ENCODE data around the gene LGALS4.

Gene LGALS4

DNA sequence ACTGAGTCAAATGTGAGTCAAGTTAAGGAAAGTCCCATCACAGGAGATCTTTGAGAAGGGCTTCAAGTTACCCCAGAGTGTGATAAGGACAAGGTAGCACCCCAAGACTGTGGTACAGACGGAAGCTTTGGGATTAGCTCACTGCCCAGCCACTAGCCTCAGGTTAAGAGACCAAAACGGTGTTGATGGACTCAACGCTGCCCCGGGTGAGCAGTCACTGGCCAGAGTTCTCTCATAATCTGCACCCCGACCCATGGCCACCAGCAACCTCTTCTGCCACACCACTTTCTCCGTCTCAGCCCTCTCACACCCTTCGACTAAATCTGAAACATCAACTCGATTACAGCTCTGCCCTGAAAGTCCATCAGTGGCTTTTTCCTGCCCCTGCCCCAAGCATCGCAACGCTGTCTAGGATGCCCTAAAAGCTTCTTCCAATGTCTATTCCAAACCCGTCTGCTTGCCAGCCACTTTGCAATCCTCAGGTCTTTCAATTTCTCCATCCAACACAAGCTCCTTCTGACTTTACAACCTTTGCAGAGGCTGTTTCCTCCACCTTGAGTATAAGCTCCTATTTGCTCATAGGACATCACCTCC lies 31.4 kb upstream of the LGALS4 start:
- Histone ChIP-seq H3K9me3 (ENCODE audit: control extremely low read depth in 1 of 5, control insufficient read depth in 4 of 5, insufficient read depth in 2 of 5, low read depth in 1 of 5, low read length in 4 of 5) (no peaks in the 10 kb centered on the region), H3K4me3 (ENCODE audit: control insufficient read depth in 1 of 7, extremely low read depth in 1 of 7, insufficient read depth in 4 of 7, low read depth in 2 of 7, low read length in 6 of 7) (no peak overlapping the region), H3K4me1 (ENCODE audit: control extremely low read depth in 1 of 4, control insufficient read depth in 4 of 4, insufficient read depth in 4 of 4, low read length in 3 of 4) (peaks cover 6 to 18% (median 16%) of the 10 kb centered on the region in 4 experiments), H3K27me3 (replicated peaks in 2 of 5; ENCODE audit: control insufficient read depth in 4 of 5, insufficient read depth in 5 of 5, low read length in 4 of 5) (no peaks in the 10 kb centered on the region), H3K27ac (ENCODE audit: insufficient read depth in 1 of 2, low read depth in 1 of 2, low read length in 2 of 2, poor library complexity in 1 of 2, severe bottlenecking in 2 of 2) (no peak overlapping the region), H3K36me3 (ENCODE audit: control insufficient read depth in 4 of 4, insufficient read depth in 4 of 4, low read length in 3 of 4) (peaks cover 30 to 94% (median 78%) of the 10 kb centered on the region in 4 experiments)
- CTCF ChIA-PET: interaction anchor here (0.7 to 1.4 kb wide), 3 partner anchors 9 to 44 kb away, joined by 3 read pairs; no protein-coding TSS in a partner anchor
- over 99% methylated on average over 10 of the region's 11 CpGs for WGBS (ENCODE audit: insufficient coverage)
- POLR2A ChIA-PET: interaction anchor here (0.7 kb wide), 1 partner anchor 12 kb away, joined by 5 read pairs; no protein-coding TSS in a partner anchor
- no peak for DNase-seq

DNA sequence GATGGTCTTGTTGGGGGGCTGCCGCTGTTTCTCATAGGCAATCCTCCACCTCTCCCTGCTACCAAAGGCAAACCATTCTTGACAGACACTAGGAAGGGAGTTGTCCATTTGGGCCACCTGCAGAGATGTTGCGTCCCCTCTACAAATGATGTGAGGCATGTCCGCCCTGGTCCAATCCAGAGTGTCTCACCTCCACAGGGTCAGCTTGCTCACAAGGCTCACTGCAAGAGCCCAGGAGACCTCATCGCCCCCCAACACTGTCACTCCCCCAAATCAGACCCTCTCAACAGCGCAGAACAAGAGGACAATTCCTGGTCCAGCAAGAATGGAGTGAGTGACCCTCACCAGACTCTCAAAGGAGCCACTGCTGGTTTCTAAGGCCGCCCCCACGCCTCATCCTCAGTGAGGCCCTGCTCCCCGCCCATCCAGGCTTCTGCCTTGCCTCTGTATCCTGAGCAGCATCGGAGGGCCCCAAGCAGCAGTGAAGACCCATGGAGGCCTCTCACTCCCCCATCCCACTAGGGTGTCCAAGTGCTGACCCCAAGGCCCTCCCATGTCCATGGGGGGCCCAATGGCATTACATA lies 30.5 kb upstream of the LGALS4 start:
- Histone ChIP-seq H3K27me3 (replicated peaks in 2 of 5; ENCODE audit: control insufficient read depth in 4 of 5, insufficient read depth in 5 of 5, low read length in 4 of 5) (no peaks in the 10 kb centered on the region), H3K27ac (ENCODE audit: insufficient read depth in 1 of 2, low read depth in 1 of 2, low read length in 2 of 2, poor library complexity in 1 of 2, severe bottlenecking in 2 of 2) (no peak overlapping the region), H3K36me3 (ENCODE audit: control insufficient read depth in 4 of 4, insufficient read depth in 4 of 4, low read length in 3 of 4) (peaks cover 35 to 96% (median 84%) of the 10 kb centered on the region in 4 experiments), H3K9me3 (ENCODE audit: control extremely low read depth in 1 of 5, control insufficient read depth in 4 of 5, insufficient read depth in 2 of 5, low read depth in 1 of 5, low read length in 4 of 5) (no peaks in the 10 kb centered on the region), H3K4me1 (ENCODE audit: control extremely low read depth in 1 of 4, control insufficient read depth in 4 of 4, insufficient read depth in 4 of 4, low read length in 3 of 4) (peaks cover 0 to 9% (median 8%) of the 10 kb centered on the region in 4 experiments), H3K4me3 (ENCODE audit: control insufficient read depth in 1 of 7, extremely low read depth in 1 of 7, insufficient read depth in 4 of 7, low read depth in 2 of 7, low read length in 6 of 7) (no peak overlapping the region)
- 100% methylated on average over 9 of the region's 9 CpGs for WGBS (ENCODE audit: insufficient coverage)
- ChIA-PET POLR2A (no interaction called here), CTCF (interaction anchor here (1.4 kb wide), 1 partner anchor 26 kb away, joined by 3 read pairs; no protein-coding TSS in a partner anchor)
- DNase-seq: no peak

DNA sequence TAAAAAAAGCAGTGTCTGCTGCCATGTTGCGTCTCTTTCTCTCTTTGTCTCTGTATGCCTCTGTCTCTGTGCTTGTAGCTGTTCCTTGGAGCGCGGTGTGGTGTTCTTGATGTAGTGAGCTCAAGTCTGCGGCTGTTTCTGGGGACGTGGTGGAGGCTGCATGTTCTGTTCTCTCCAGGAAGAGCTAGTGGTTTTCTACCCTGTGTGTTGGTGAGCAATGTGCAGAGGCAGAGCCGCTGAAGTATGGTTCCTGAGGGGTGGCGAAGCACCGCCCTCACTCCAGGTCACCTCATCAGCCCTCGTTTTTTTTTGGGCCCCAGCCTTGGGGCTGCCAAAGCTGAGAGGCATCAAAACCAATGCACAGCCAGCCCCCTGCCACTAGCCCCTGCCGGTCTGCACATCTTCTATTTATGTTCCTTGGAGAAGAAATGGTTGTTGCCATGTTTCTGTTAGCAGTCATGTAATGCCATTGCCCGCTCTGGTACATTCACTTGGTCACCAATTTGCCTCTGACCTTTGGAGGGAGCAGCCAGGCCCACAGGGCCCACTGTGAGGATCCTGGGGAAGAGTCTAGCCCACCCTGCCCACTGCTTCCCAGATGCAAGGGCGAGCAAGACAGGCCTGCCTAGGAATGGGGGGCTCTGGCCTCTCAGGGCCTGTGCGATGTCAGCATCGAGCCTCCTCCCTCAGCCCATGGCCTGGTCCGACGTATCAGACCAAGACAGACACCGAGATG lies 29.9 kb upstream of the LGALS4 start:
- no peaks in the 10 kb centered on the region for H3K9me3 ChIP-seq (ENCODE audit: control extremely low read depth in 1 of 5, control insufficient read depth in 4 of 5, insufficient read depth in 2 of 5, low read depth in 1 of 5, low read length in 4 of 5)
- CTCF ChIA-PET: no interaction called here
- no peak for DNase-seq
- no peak overlapping the region for H3K4me3 ChIP-seq (ENCODE audit: control insufficient read depth in 1 of 7, extremely low read depth in 1 of 7, insufficient read depth in 4 of 7, low read depth in 2 of 7, low read length in 6 of 7)
- H3K27me3 ChIP-seq (replicated peaks in 2 of 5; ENCODE audit: control insufficient read depth in 4 of 5, insufficient read depth in 5 of 5, low read length in 4 of 5): no peaks in the 10 kb centered on the region
- H3K27ac ChIP-seq (ENCODE audit: insufficient read depth in 1 of 2, low read depth in 1 of 2, low read length in 2 of 2, poor library complexity in 1 of 2, severe bottlenecking in 2 of 2): no peak overlapping the region
- peaks cover 38 to 99% (median 89%) of the 10 kb centered on the region in 4 experiments for H3K36me3 ChIP-seq (ENCODE audit: control insufficient read depth in 4 of 4, insufficient read depth in 4 of 4, low read length in 3 of 4)
- POLR2A ChIA-PET: interaction anchor here (0.6 kb wide), 1 partner anchor 51 kb away, joined by 3 read pairs; no protein-coding TSS in a partner anchor
- H3K4me1 ChIP-seq (ENCODE audit: control extremely low read depth in 1 of 4, control insufficient read depth in 4 of 4, insufficient read depth in 4 of 4, low read length in 3 of 4): peaks cover 0 to 3% (median 1%) of the 10 kb centered on the region in 4 experiments
- WGBS (ENCODE audit: insufficient coverage): 93% methylated on average over 14 of the region's 17 CpGs

DNA sequence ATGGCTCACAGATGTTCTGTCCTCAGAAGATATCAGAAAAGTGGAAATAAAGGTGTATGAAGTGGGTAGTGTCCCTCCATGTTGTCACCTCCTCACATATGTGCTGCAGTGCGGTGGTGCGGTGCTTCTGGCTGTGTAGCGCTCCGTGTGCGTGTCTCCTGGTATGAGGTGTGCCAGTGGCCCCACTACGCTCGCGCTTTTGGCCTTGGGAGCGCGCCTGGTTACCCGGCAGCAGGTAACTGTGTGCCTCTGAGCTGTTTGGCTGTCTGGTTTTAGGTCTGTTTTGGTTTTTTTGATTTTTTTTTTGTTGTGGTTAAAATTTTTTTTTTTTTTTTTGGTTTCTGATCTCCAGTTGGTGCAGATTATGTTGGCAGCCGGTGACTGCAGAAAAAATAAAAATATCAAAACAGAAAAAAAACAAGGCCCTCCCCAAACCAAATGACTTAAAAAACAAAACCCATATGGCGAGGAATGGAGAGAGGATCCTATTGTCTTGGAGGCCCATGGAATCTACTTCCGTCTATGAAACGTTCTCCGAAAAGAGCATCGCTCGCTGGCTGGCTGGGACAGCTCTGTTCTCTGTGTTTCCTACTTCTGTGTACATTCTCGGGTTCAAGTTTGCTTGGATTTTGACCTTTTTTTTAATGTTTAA lies 29.2 kb upstream of the LGALS4 start:
- DNase-seq: peak in 1 of 3 donors; percentile 38
- peaks cover 42 to 99% (median 89%) of the 10 kb centered on the region in 4 experiments for H3K36me3 ChIP-seq (ENCODE audit: control insufficient read depth in 4 of 4, insufficient read depth in 4 of 4, low read length in 3 of 4)
- no peaks in the 10 kb centered on the region for H3K27me3 ChIP-seq (replicated peaks in 2 of 5; ENCODE audit: control insufficient read depth in 4 of 5, insufficient read depth in 5 of 5, low read length in 4 of 5)
- no peak overlapping the region for H3K27ac ChIP-seq (ENCODE audit: insufficient read depth in 1 of 2, low read depth in 1 of 2, low read length in 2 of 2, poor library complexity in 1 of 2, severe bottlenecking in 2 of 2)
- H3K9me3 ChIP-seq (ENCODE audit: control extremely low read depth in 1 of 5, control insufficient read depth in 4 of 5, insufficient read depth in 2 of 5, low read depth in 1 of 5, low read length in 4 of 5): no peaks in the 10 kb centered on the region
- ChIA-PET POLR2A (interaction anchor here (0.6 kb wide), 1 partner anchor 52 kb away, joined by 3 read pairs; no protein-coding TSS in a partner anchor), CTCF (no interaction called here)
- WGBS (ENCODE audit: insufficient coverage): 97% methylated on average over 10 of the region's 19 CpGs
- H3K4me1 ChIP-seq (ENCODE audit: control extremely low read depth in 1 of 4, control insufficient read depth in 4 of 4, insufficient read depth in 4 of 4, low read length in 3 of 4): no peaks in the 10 kb centered on the region
- H3K4me3 ChIP-seq (ENCODE audit: control insufficient read depth in 1 of 7, extremely low read depth in 1 of 7, insufficient read depth in 4 of 7, low read depth in 2 of 7, low read length in 6 of 7): no peak overlapping the region

DNA sequence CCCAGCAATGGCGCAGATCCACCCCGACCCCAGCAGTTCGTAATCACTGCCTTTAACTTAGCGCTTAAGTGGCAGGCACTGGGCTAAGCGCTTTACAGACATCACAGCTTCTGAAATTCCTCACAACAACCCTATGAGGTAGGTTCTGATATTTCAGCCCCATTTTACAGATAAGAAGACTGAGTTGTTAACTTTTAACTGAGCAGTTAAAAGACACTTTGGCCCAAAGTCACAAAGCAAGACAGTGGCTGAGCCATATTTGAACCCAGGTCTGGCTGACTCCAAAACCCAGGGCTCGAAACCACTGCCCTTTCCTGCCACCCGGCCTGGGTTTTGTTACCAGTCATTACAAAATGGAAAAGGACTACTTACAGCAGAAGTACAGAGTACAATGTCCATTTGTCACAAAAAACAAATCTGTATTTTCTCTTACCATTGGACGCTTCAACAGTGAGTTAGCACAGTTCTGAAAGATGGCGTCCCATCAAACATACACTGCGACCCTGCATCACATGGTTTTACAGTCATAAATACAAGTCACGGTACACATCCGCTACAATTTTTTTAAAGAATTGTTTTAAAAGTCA lies 28.5 kb upstream of the LGALS4 start:
- POLR2A ChIA-PET: no interaction called here
- H3K4me1 ChIP-seq (ENCODE audit: control extremely low read depth in 1 of 4, control insufficient read depth in 4 of 4, insufficient read depth in 4 of 4, low read length in 3 of 4): no peaks in the 10 kb centered on the region
- no peak overlapping the region for H3K4me3 ChIP-seq (ENCODE audit: control insufficient read depth in 1 of 7, extremely low read depth in 1 of 7, insufficient read depth in 4 of 7, low read depth in 2 of 7, low read length in 6 of 7)
- no peaks in the 10 kb centered on the region for H3K27me3 ChIP-seq (replicated peaks in 2 of 5; ENCODE audit: control insufficient read depth in 4 of 5, insufficient read depth in 5 of 5, low read length in 4 of 5)
- DNase-seq: no peak
- CTCF ChIA-PET: no interaction called here
- H3K27ac ChIP-seq (ENCODE audit: insufficient read depth in 1 of 2, low read depth in 1 of 2, low read length in 2 of 2, poor library complexity in 1 of 2, severe bottlenecking in 2 of 2): no peak overlapping the region
- no peaks in the 10 kb centered on the region for H3K9me3 ChIP-seq (ENCODE audit: control extremely low read depth in 1 of 5, control insufficient read depth in 4 of 5, insufficient read depth in 2 of 5, low read depth in 1 of 5, low read length in 4 of 5)
- WGBS (ENCODE audit: insufficient coverage): 95% methylated on average over 8 of the region's 12 CpGs
- peaks cover 41 to 97% (median 89%) of the 10 kb centered on the region in 4 experiments for H3K36me3 ChIP-seq (ENCODE audit: control insufficient read depth in 4 of 4, insufficient read depth in 4 of 4, low read length in 3 of 4)

DNA sequence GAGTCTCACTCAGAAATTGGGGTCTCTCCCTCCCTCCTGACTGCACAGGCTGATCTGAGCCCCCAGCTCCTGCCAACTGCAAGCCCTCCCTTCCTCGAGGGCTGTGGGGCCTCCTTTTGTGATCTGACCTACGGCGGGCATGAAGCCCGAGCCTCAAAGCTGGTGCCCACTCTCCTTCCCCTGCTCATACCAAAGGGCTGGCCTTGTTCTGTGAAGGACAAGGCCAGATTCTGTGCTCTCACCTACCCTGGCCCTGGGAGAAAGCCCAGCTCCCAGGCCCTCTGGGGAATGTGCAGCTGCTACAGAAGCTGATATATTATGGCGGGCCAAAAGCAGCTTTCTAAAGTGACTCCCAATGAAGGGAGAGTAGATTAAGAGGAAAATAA lies 27.8 kb upstream of the LGALS4 start:
- H3K36me3 ChIP-seq (ENCODE audit: control insufficient read depth in 4 of 4, insufficient read depth in 4 of 4, low read length in 3 of 4): peaks cover 34 to 97% (median 87%) of the 10 kb centered on the region in 4 experiments
- CTCF ChIA-PET: interaction anchor here (1.2 to 1.4 kb wide), 2 partner anchors 9 to 67 kb away, joined by 3 to 4 read pairs; partner anchors contain the start of genes ECH1 and LGALS7
- WGBS (ENCODE audit: insufficient coverage): 93% methylated on average over 4 of the region's 5 CpGs
- POLR2A ChIA-PET: interaction anchor here (0.6 kb wide), 1 partner anchor 9 kb away, joined by 3 read pairs; no protein-coding TSS in a partner anchor
- no peak overlapping the region for H3K4me3 ChIP-seq (ENCODE audit: control insufficient read depth in 1 of 7, extremely low read depth in 1 of 7, insufficient read depth in 4 of 7, low read depth in 2 of 7, low read length in 6 of 7)
- no peak overlapping the region for H3K27ac ChIP-seq (ENCODE audit: insufficient read depth in 1 of 2, low read depth in 1 of 2, low read length in 2 of 2, poor library complexity in 1 of 2, severe bottlenecking in 2 of 2)
- no peak for DNase-seq
- no peaks in the 10 kb centered on the region for H3K27me3 ChIP-seq (replicated peaks in 2 of 5; ENCODE audit: control insufficient read depth in 4 of 5, insufficient read depth in 5 of 5, low read length in 4 of 5)
- no peaks in the 10 kb centered on the region for H3K9me3 ChIP-seq (ENCODE audit: control extremely low read depth in 1 of 5, control insufficient read depth in 4 of 5, insufficient read depth in 2 of 5, low read depth in 1 of 5, low read length in 4 of 5)
- no peaks in the 10 kb centered on the region for H3K4me1 ChIP-seq (ENCODE audit: control extremely low read depth in 1 of 4, control insufficient read depth in 4 of 4, insufficient read depth in 4 of 4, low read length in 3 of 4)

Measured in common myeloid progenitor, CD34-positive (primary cell).